ENCODE results near the gene DUSP14.
A peak's percentile ranks its signal among the peaks of the same experiment; 100 is the strongest.
"Not testable (repeated sequence)": the region's sequence is repeated elsewhere in the genome, so short reads cannot be mapped to it uniquely, and the experiment has no call there.

DUSP14 gene

GRCh38 chr17:37489197-37490001 lies at the start of gene DUSP14:
TSS of gene DUSP14 (plus strand) at chr17:37489891. CDS start at chr17:37512273, 22,382 bp downstream.
- peak; percentile 84 for DNase-seq

GRCh38 chr17:37440424-37440823 lies 49.3 kb upstream of the DUSP14 start:
- DNase-seq, result no peak

GRCh38 chr17:37441369-37442014 lies 48.2 kb upstream of the DUSP14 start:
- not testable (repeated sequence) for DNase-seq

GRCh38 chr17:37446027-37446426 lies 43.7 kb upstream of the DUSP14 start:
- DNase-seq, result no peak

- DNase-seq, result no peak
These were observed 42.0 kb upstream of the DUSP14 start for GRCh38 chr17:37447641-37448040.

- no peak for DNase-seq
These were observed 39.6 kb upstream of the DUSP14 start for GRCh38 chr17:37450112-37450511.

- DNase-seq, result not testable (repeated sequence)
These were observed 31.9 kb upstream of the DUSP14 start for GRCh38 chr17:37457801-37458200.

GRCh38 chr17:37458805-37459204 lies 30.9 kb upstream of the DUSP14 start:
- DNase-seq, result no peak

GRCh38 chr17:37461668-37462067 lies 28.0 kb upstream of the DUSP14 start:
- no peak for DNase-seq

GRCh38 chr17:37462492-37462891 lies 27.2 kb upstream of the DUSP14 start:
- no peak for DNase-seq

GRCh38 chr17:37463039-37463438 lies 26.7 kb upstream of the DUSP14 start:
- no peak for DNase-seq

GRCh38 chr17:37465069-37465616 lies 24.5 kb upstream of the DUSP14 start:
- no peak for DNase-seq

- DNase-seq, result no peak
These were observed 23.2 kb upstream of the DUSP14 start for GRCh38 chr17:37466471-37466870.

- no peak for DNase-seq
These were observed 19.5 kb upstream of the DUSP14 start for GRCh38 chr17:37470181-37470580.

GRCh38 chr17:37475731-37476420 lies 13.8 kb upstream of the DUSP14 start:
- DNase-seq, result no peak

- DNase-seq, result no peak
These were observed 13.1 kb upstream of the DUSP14 start for GRCh38 chr17:37476431-37477120.

GRCh38 chr17:37478187-37478586 lies 11.5 kb upstream of the DUSP14 start:
- no peak for DNase-seq

- no peak for DNase-seq
These were observed 10.7 kb upstream of the DUSP14 start for GRCh38 chr17:37479025-37479424.

GRCh38 chr17:37480427-37480826 lies 9.3 kb upstream of the DUSP14 start:
- no peak for DNase-seq

GRCh38 chr17:37481001-37481665 lies 8.6 kb upstream of the DUSP14 start:
- no peak for DNase-seq

- DNase-seq, result no peak
These were observed 6.2 kb upstream of the DUSP14 start for GRCh38 chr17:37483311-37484039.

Data from CD4-positive, alpha-beta T cell treated with Interleukin-17A for 1 hour (primary cell).